ENCODE data around the gene BTD.

- TF ChIP-seq CTCF (conservative IDR thresholded peaks at IDR 0.05 in 1 of 2, IDR thresholded peaks at IDR 0.05 in 1 of 2; ENCODE audit: low read depth in 1 of 2, low read length in 2 of 2), result no peak
- TF ChIP-seq EZH2 (IDR thresholded peaks at IDR 0.05; ENCODE audit: low read length, missing control alignments), result no peak
Observed at GRCh38 chr3:15591242-15591641, 10.3 kb upstream of the BTD start.
